A673 (cell line): ENCODE measurements around the gene RELN. TPM values are rescaled to one million over a fixed set of nuclear protein-coding genes. Genes with fewer than 3 reads are reported as not detected.
A peak's percentile ranks its signal among the peaks of the same experiment; 100 is the strongest.

Experiments used
- BruUV-seq: library from RNA; stranded (reverse); fragments of 400-500 nt; replicated peaks from 2 replicates; lab custom pipeline; 2021; lab: Mats Ljungman, UMichigan
- CTCF ChIA-PET: fragments of 300-600 bp; sonication (Branson Sonifier 250); formaldehyde crosslinking; loops from one replicate; lab custom pipeline; 2022; ENCODE audit warnings: antibody characterized with exemption; lab: Charles Lee
- POLR2A ChIA-PET: fragments of 300-600 bp; sonication (Branson Sonifier 250); formaldehyde crosslinking; loops from one replicate; lab custom pipeline; 2022; ENCODE audit warnings: antibody characterized with exemption; ENCODE audit not compliant: low non-redundant PET; lab: Charles Lee
- DNase-seq: peaks from one replicate; pipeline ENCODE4 v3.0.0-alpha.2; 2015; ENCODE audit warnings: low spot score
- H3K27ac ChIP-seq: fragments of 200-600 bp; sonication (generic); 2 replicates; pipeline ENCODE4 v1.5.1; 2016; ENCODE audit warnings: mixed run types, low read depth, mild to moderate bottlenecking, mixed read lengths, antibody characterized with exemption, low read length; ENCODE audit not compliant: poor library complexity, severe bottlenecking
- H3K27me3 ChIP-seq: fragments of 200-600 bp; sonication (generic); replicated peaks from 2 replicates; pipeline ENCODE4 v1.6.1; 2017; ENCODE audit warnings: mixed run types, low read depth, mild to moderate bottlenecking, mixed read lengths, antibody characterized with exemption, low read length; ENCODE audit not compliant: insufficient read depth, poor library complexity
- H3K36me3 ChIP-seq: fragments of 200-600 bp; sonication (generic); 2 replicates; pipeline ENCODE4 v1.6.1; 2016; ENCODE audit warnings: mixed run types, mild to moderate bottlenecking, mixed read lengths, antibody characterized with exemption, low read length; ENCODE audit not compliant: insufficient read depth, poor library complexity, severe bottlenecking
- H3K4me1 ChIP-seq: fragments of 200-600 bp; sonication (generic); 2 replicates; pipeline ENCODE4 v1.6.1; 2017; ENCODE audit warnings: mixed run types, mild to moderate bottlenecking, mixed read lengths, antibody characterized with exemption, low read length; ENCODE audit not compliant: insufficient read depth, poor library complexity, severe bottlenecking
- H3K4me3 ChIP-seq: fragments of 200-600 bp; sonication (generic); 2 replicates; pipeline ENCODE4 v1.5.1; 2016; ENCODE audit warnings: low read depth, mixed run types, mild to moderate bottlenecking, mixed read lengths, low read length; ENCODE audit not compliant: poor library complexity, severe bottlenecking
- H3K9me3 ChIP-seq: fragments of 200-600 bp; sonication (generic); 2 replicates; pipeline ENCODE4 v1.6.1; 2016; ENCODE audit warnings: mixed run types, low read depth, mild to moderate bottlenecking, mixed read lengths, antibody characterized with exemption, low read length; ENCODE audit not compliant: poor library complexity, severe bottlenecking
- CTCF ChIP-seq: fragments of 300-800, 200-600 bp; sonication (generic); conservative IDR thresholded peaks from 2 replicates; pipeline ENCODE4 v1.5.1; 2017; ENCODE audit warnings: low read depth, mild to moderate bottlenecking, antibody characterized with exemption, low read length, moderate library complexity, mixed read lengths
- EZH2 ChIP-seq: fragments of 200-600 bp; sonication (generic); IDR thresholded peaks from 2 replicates; pipeline ENCODE4 v1.6.1; 2017; ENCODE audit warnings: borderline replicate concordance, low read depth, mild to moderate bottlenecking, mixed read lengths, antibody characterized with exemption, low read length; ENCODE audit not compliant: poor library complexity, severe bottlenecking
- intact Hi-C: fragments of 100-400 bp; cut with micrococcal nuclease; formaldehyde crosslinking; loops from one replicate; pipeline ENCODE4 v1.10.0; 2022; ENCODE audit not compliant: unreplicated experiment
- total RNA-seq: library from RNA; stranded (reverse); gene quantifications from 2 replicates; pipeline ENCODE4 v1.2.3, GENCODE V29; 2021

The RELN gene
- total RNA-seq, 1 experiment from 2014 or later: not detected

DNA sequence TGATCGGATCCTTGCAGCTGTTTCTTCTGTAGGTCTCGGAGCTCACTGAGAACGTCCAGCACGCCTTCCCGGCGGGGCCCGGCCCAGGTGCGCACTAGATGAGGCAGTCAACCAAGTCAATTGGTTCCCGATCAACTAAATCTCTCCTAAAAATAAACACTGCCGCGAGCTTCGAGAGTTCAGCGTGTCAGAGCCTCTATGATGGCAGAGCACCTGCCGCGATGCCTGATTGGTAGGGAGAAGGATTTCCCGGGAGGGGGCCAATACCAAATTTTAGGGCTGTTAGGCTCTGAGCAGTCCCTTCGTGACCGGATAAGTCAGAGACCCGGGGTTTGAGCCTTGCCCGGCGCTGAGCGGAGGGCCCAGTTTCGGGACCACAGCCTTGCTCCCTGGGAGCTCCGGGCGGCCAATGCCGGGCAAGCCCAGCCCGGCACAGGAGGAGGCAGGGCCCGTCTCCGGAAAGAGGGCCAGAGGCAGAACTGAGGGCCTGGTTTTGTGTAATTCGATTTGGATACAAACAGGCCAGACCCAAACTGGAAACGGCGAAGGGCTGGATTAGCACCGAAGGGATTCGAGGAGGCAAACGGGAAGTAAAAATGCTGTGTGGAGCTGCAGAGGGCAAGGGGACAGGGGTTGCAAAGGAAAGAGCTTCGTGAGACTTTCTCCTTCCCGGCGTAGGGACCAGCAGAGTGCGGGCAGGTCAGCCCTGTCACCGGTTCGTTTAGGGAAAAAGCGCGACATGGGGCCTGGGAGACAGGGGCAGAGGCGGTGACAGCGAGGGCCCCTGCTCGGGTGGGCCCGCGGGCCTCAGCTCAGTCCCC lies 544.0 kb downstream of the RELN start:
- no peak overlapping the region for H3K4me3 ChIP-seq
- no peak for DNase-seq
- ChIA-PET CTCF (no interaction called here), POLR2A (interaction anchor here (0.6 kb wide), 1 partner anchor 875 kb away, joined by 5 read pairs; no protein-coding TSS in a partner anchor)
- intact Hi-C loops: loop anchor here (5.0 kb wide), 1 partner anchor 717 kb away; no protein-coding TSS in a partner anchor
- no peaks in the 10 kb centered on the region for H3K36me3 ChIP-seq
- no TSS peak for BruUV-seq
- no peak overlapping the region for H3K27ac ChIP-seq
- no peaks in the 10 kb centered on the region for H3K4me1 ChIP-seq
- H3K27me3 ChIP-seq: peaks cover 78% of the 10 kb centered on the region
- no peaks in the 10 kb centered on the region for H3K9me3 ChIP-seq
- TF ChIP-seq CTCF (no peak), EZH2 (peak; percentile 58)

- H3K4me1 ChIP-seq: no peaks in the 10 kb centered on the region
- intact Hi-C loops: no loop called here
- peaks cover 89% of the 10 kb centered on the region for H3K27me3 ChIP-seq
- TF ChIP-seq CTCF (no peak), EZH2 (no peak)
- BruUV-seq: no TSS peak
- no peaks in the 10 kb centered on the region for H3K36me3 ChIP-seq
- H3K27ac ChIP-seq: no peak overlapping the region
- no peaks in the 10 kb centered on the region for H3K9me3 ChIP-seq
- no peak overlapping the region for H3K4me3 ChIP-seq
- ChIA-PET POLR2A (no interaction called here), CTCF (no interaction called here)
- DNase-seq: no peak
These were observed 549.8 kb downstream of the RELN start for GRCh38 chr7:103439661-103440060.

- BruUV-seq: no TSS peak
- no peaks in the 10 kb centered on the region for H3K9me3 ChIP-seq
- intact Hi-C loops: no loop called here
- DNase-seq: no peak
- no peak overlapping the region for H3K4me3 ChIP-seq
- no peak overlapping the region for H3K27ac ChIP-seq
- no peak for TF ChIP-seq EZH2
- no peak for TF ChIP-seq CTCF
- peaks cover 69% of the 10 kb centered on the region for H3K27me3 ChIP-seq
- POLR2A ChIA-PET: no interaction called here
- CTCF ChIA-PET: no interaction called here
- no peaks in the 10 kb centered on the region for H3K36me3 ChIP-seq
- H3K4me1 ChIP-seq: no peaks in the 10 kb centered on the region
These were observed 551.8 kb downstream of the RELN start for GRCh38 chr7:103437623-103438022.
